Activated naive CD4-positive, alpha-beta T cell treated with anti-CD3 and anti-CD28 coated beads, Interleukin-2, amount 50 U/mL, for 24 hours (primary cell): ENCODE results near the gene EFNB1.
"Not testable (repeated sequence)": the region's sequence is repeated elsewhere in the genome, so short reads cannot be mapped to it uniquely, and the experiment has no call there.

Experiments used
- H3K27ac Mint-ChIP-seq: one replicate; pipeline ENCODE4 v1.8.0; 2021; ENCODE audit warnings: mild to moderate bottlenecking, mixed read lengths
- H3K27me3 Mint-ChIP-seq: one replicate; pipeline ENCODE4 v1.8.0; 2021; ENCODE audit warnings: mixed read lengths
- H3K36me3 Mint-ChIP-seq: one replicate; pipeline ENCODE4 v1.8.0; 2021; ENCODE audit warnings: mixed read lengths
- H3K4me1 Mint-ChIP-seq: one replicate; pipeline ENCODE4 v1.8.0; 2021; ENCODE audit warnings: mixed read lengths
- H3K4me3 Mint-ChIP-seq: one replicate; pipeline ENCODE4 v1.8.0; 2021; ENCODE audit warnings: mild to moderate bottlenecking, mixed read lengths
- H3K9me3 Mint-ChIP-seq: one replicate; pipeline ENCODE4 v1.8.0; 2021; ENCODE audit warnings: mixed read lengths

EFNB1 gene

GRCh38 chrX:68828740-68829581 lies at the start of gene EFNB1:
Gene EFNB1, plus strand, starts transcription at chrX:68829021. Its CDS starts 756 bp downstream, at chrX:68829777.
- H3K4me3 Mint-ChIP-seq: peak within 1 kb of the TSS; percentile 95
- no peaks in the 10 kb centered on the region for H3K27me3 Mint-ChIP-seq
- H3K36me3 Mint-ChIP-seq: no peaks in the 10 kb centered on the region
- H3K9me3 Mint-ChIP-seq: no peaks in the 10 kb centered on the region
- H3K4me1 Mint-ChIP-seq: peaks cover 22% of the 10 kb centered on the region
- H3K27ac Mint-ChIP-seq: peak within 1 kb of the TSS; percentile 80

GRCh38 chrX:68781295-68781694 lies 47.5 kb upstream of the EFNB1 start:
- not testable (repeated sequence) for H3K4me1 Mint-ChIP-seq, H3K9me3 Mint-ChIP-seq, H3K36me3 Mint-ChIP-seq, H3K27ac Mint-ChIP-seq, H3K4me3 Mint-ChIP-seq, H3K27me3 Mint-ChIP-seq

- Mint-ChIP-seq H3K9me3 (no peaks in the 10 kb centered on the region), H3K36me3 (peaks cover 3% of the 10 kb centered on the region), H3K4me3 (no peak overlapping the region), H3K27ac (no peak overlapping the region), H3K4me1 (no peaks in the 10 kb centered on the region), H3K27me3 (no peaks in the 10 kb centered on the region)
These were observed 44.0 kb upstream of the EFNB1 start for GRCh38 chrX:68784816-68785215.

GRCh38 chrX:68786581-68786980 lies 42.2 kb upstream of the EFNB1 start:
- not testable (repeated sequence) for H3K27me3 Mint-ChIP-seq, H3K9me3 Mint-ChIP-seq, H3K4me1 Mint-ChIP-seq, H3K36me3 Mint-ChIP-seq, H3K27ac Mint-ChIP-seq, H3K4me3 Mint-ChIP-seq

- Mint-ChIP-seq H3K27me3 (no peaks in the 10 kb centered on the region), H3K27ac (no peak overlapping the region), H3K4me1 (no peaks in the 10 kb centered on the region), H3K36me3 (no peaks in the 10 kb centered on the region), H3K9me3 (no peaks in the 10 kb centered on the region), H3K4me3 (no peak overlapping the region)
These were observed 38.9 kb upstream of the EFNB1 start for GRCh38 chrX:68789966-68790365.

GRCh38 chrX:68792083-68792482 lies 36.7 kb upstream of the EFNB1 start:
- H3K4me3 Mint-ChIP-seq: no peak overlapping the region
- no peaks in the 10 kb centered on the region for H3K27me3 Mint-ChIP-seq
- no peak overlapping the region for H3K27ac Mint-ChIP-seq
- H3K4me1 Mint-ChIP-seq: no peaks in the 10 kb centered on the region
- no peaks in the 10 kb centered on the region for H3K9me3 Mint-ChIP-seq
- H3K36me3 Mint-ChIP-seq: no peaks in the 10 kb centered on the region

- Mint-ChIP-seq H3K4me1 (no peaks in the 10 kb centered on the region), H3K9me3 (no peaks in the 10 kb centered on the region), H3K27me3 (no peaks in the 10 kb centered on the region), H3K4me3 (no peak overlapping the region), H3K36me3 (no peaks in the 10 kb centered on the region), H3K27ac (no peak overlapping the region)
These were observed 34.4 kb upstream of the EFNB1 start for GRCh38 chrX:68794461-68794860.

- Mint-ChIP-seq H3K27ac (no peak overlapping the region), H3K4me1 (no peaks in the 10 kb centered on the region), H3K4me3 (no peak overlapping the region), H3K9me3 (no peaks in the 10 kb centered on the region), H3K36me3 (no peaks in the 10 kb centered on the region), H3K27me3 (no peaks in the 10 kb centered on the region)
These were observed 33.1 kb upstream of the EFNB1 start for GRCh38 chrX:68795741-68796140.

- not testable (repeated sequence) for H3K27me3 Mint-ChIP-seq, H3K36me3 Mint-ChIP-seq, H3K27ac Mint-ChIP-seq, H3K4me3 Mint-ChIP-seq, H3K9me3 Mint-ChIP-seq, H3K4me1 Mint-ChIP-seq
These were observed 30.4 kb upstream of the EFNB1 start for GRCh38 chrX:68798400-68798799.

GRCh38 chrX:68801737-68802290 lies 27.0 kb upstream of the EFNB1 start:
- Mint-ChIP-seq H3K27me3 (peaks cover 1% of the 10 kb centered on the region), H3K4me1 (no peaks in the 10 kb centered on the region), H3K9me3 (no peaks in the 10 kb centered on the region), H3K4me3 (no peak overlapping the region), H3K27ac (no peak overlapping the region), H3K36me3 (no peaks in the 10 kb centered on the region)

GRCh38 chrX:68807818-68808217 lies 21.0 kb upstream of the EFNB1 start:
- no peaks in the 10 kb centered on the region for H3K4me1 Mint-ChIP-seq
- H3K9me3 Mint-ChIP-seq: no peaks in the 10 kb centered on the region
- H3K36me3 Mint-ChIP-seq: no peaks in the 10 kb centered on the region
- no peaks in the 10 kb centered on the region for H3K27me3 Mint-ChIP-seq
- no peak overlapping the region for H3K27ac Mint-ChIP-seq
- H3K4me3 Mint-ChIP-seq: no peak overlapping the region

GRCh38 chrX:68808686-68809357 lies 20.0 kb upstream of the EFNB1 start:
- no peak overlapping the region for H3K4me3 Mint-ChIP-seq
- no peaks in the 10 kb centered on the region for H3K36me3 Mint-ChIP-seq
- H3K27ac Mint-ChIP-seq: no peak overlapping the region
- H3K9me3 Mint-ChIP-seq: no peaks in the 10 kb centered on the region
- no peaks in the 10 kb centered on the region for H3K4me1 Mint-ChIP-seq
- H3K27me3 Mint-ChIP-seq: no peaks in the 10 kb centered on the region

GRCh38 chrX:68820476-68821110 lies 8.2 kb upstream of the EFNB1 start:
- Mint-ChIP-seq H3K4me1 (peaks cover 4% of the 10 kb centered on the region), H3K4me3 (no peak overlapping the region), H3K27me3 (no peaks in the 10 kb centered on the region), H3K9me3 (no peaks in the 10 kb centered on the region), H3K36me3 (no peaks in the 10 kb centered on the region), H3K27ac (no peak overlapping the region)

- H3K4me1 Mint-ChIP-seq: peaks cover 4% of the 10 kb centered on the region
- H3K27ac Mint-ChIP-seq: no peak overlapping the region
- H3K27me3 Mint-ChIP-seq: no peaks in the 10 kb centered on the region
- no peaks in the 10 kb centered on the region for H3K9me3 Mint-ChIP-seq
- H3K36me3 Mint-ChIP-seq: no peaks in the 10 kb centered on the region
- no peak overlapping the region for H3K4me3 Mint-ChIP-seq
These were observed 7.2 kb upstream of the EFNB1 start for GRCh38 chrX:68821616-68822015.

GRCh38 chrX:68822641-68823410 lies 6.0 kb upstream of the EFNB1 start:
- peaks cover 6% of the 10 kb centered on the region for H3K4me1 Mint-ChIP-seq
- no peak overlapping the region for H3K27ac Mint-ChIP-seq
- H3K27me3 Mint-ChIP-seq: no peaks in the 10 kb centered on the region
- no peaks in the 10 kb centered on the region for H3K9me3 Mint-ChIP-seq
- no peaks in the 10 kb centered on the region for H3K36me3 Mint-ChIP-seq
- no peak overlapping the region for H3K4me3 Mint-ChIP-seq
